ENCODE data around the gene HSPB8.

Gene HSPB8, protein sequence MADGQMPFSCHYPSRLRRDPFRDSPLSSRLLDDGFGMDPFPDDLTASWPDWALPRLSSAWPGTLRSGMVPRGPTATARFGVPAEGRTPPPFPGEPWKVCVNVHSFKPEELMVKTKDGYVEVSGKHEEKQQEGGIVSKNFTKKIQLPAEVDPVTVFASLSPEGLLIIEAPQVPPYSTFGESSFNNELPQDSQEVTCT

DNA sequence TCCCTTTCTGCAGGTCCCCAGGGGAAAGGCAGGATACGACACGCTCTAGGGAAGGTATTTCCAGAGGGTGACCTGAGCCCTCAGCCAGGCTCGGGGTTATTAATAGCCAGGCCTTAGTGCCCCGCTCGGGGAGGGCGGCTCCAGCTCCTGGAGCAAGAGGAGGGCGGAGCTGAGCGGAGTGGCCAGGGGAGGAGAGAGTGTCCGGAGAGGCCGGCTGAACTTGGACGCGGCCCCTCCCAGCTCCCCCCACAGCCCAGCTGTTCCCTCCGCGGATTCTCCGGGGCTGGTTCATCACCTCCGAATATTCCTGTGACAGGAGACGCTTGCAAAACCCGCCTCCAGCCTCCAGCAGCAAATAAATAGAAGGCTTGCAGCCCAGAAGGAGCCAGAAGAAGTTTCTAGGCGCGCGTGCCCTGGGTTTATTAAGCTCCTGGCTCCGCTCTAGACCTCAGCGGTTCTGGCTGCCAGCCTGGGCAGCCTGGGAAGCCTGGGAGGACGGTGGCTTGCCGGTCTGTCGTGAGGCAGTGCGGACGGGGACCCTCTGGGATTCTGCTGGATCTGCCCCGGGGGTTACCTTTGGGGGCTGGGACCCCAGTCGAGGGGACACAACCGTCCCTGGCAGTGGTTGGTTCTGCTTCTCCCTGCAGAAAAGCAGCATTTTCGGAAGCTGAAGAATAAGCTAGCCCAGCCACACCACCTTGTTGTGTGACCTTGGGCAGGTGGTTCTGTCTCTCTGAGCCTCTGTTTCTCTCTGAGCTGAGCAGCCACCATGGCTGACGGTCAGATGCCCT, at the start of gene HSPB8:
Gene HSPB8, plus strand, starts transcription at position 388 of the 791 bp plus-strand sequence. Its CDS starts 382 bp downstream, at position 770.
- H3K27ac ChIP-seq = peak within 1 kb of the TSS; percentile 55
- TF ChIP-seq ZFX (IDR thresholded peaks at IDR 0.05; ENCODE audit: borderline replicate concordance) = no peak
- TF ChIP-seq, protein P1, sequence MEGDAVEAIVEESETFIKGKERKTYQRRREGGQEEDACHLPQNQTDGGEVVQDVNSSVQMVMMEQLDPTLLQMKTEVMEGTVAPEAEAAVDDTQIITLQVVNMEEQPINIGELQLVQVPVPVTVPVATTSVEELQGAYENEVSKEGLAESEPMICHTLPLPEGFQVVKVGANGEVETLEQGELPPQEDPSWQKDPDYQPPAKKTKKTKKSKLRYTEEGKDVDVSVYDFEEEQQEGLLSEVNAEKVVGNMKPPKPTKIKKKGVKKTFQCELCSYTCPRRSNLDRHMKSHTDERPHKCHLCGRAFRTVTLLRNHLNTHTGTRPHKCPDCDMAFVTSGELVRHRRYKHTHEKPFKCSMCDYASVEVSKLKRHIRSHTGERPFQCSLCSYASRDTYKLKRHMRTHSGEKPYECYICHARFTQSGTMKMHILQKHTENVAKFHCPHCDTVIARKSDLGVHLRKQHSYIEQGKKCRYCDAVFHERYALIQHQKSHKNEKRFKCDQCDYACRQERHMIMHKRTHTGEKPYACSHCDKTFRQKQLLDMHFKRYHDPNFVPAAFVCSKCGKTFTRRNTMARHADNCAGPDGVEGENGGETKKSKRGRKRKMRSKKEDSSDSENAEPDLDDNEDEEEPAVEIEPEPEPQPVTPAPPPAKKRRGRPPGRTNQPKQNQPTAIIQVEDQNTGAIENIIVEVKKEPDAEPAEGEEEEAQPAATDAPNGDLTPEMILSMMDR (IDR thresholded peaks at IDR 0.05) = no peak

- H3K27ac ChIP-seq = no peak overlapping the region
- TF ChIP-seq ZFX (IDR thresholded peaks at IDR 0.05; ENCODE audit: borderline replicate concordance) = no peak
- TF ChIP-seq, protein P1 (IDR thresholded peaks at IDR 0.05) = no peak
Measured at GRCh38 chr12:119129827-119130434, 48.8 kb upstream of the HSPB8 start.

DNA sequence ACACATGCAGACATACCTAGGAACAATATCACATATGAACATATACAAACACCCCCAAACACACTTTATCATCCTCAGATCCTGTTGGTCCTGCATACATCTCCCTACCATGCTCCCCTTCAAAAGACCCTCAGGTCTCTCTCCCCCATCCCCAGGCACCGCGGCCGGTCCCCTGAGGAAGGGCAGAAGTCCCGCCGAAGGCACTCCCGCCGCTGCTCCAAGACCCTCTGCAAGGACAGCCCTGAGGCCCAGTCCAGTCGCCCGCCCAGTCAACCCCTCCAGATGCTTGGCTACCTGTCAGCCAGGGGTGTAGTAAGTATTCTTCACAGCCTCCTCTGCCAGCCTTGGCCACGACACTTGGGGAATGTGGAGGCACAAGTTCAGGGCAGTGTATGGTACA, 48.2 kb upstream of the HSPB8 start:
- TF ChIP-seq, protein P1 (IDR thresholded peaks at IDR 0.05) = no peak
- TF ChIP-seq ZFX (IDR thresholded peaks at IDR 0.05; ENCODE audit: borderline replicate concordance) = no peak
- peak overlapping the region; percentile 21; the same call in 1 of the 2 replicates for H3K27ac ChIP-seq

DNA sequence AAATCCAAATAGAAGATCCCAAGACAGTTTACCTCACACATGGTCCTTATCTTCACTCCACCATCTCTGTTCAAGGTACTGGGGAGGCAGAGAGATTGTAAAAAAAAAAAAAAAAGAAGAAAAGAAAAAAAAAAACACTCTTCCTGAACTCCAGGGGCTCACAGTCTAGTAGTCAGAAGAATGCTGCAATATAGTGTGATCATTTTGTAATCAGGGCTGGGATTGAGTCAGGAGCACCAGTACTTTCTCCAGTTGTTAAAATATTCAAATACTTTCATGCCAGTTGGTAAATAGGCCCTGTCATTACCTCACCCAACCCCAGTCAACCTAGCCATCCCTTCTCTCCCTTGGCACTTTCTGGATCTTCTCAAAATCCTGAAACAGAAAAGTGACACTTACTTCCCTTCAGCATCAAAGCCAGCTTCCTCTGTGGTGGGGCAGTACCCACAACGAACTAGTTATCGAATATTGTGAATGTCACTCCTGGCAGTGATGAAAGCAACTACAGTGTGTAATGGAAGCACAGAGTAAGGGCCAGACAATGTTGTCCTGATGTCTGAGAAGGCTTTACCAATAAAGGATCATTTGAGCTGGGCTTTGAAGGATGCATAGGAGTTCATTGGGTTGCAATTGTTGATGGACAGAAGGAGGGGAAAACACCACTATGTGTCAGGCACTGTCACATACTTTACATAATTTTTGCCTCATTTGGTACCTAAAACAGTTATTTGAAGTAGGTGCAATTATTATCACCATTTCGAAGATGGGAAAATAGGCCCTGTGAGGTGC, 44.3 kb upstream of the HSPB8 start:
- H3K27ac ChIP-seq = peak overlapping the region; percentile 22
- no peak for TF ChIP-seq ZFX (IDR thresholded peaks at IDR 0.05; ENCODE audit: borderline replicate concordance)
- TF ChIP-seq, protein P1 (IDR thresholded peaks at IDR 0.05) = no peak

DNA sequence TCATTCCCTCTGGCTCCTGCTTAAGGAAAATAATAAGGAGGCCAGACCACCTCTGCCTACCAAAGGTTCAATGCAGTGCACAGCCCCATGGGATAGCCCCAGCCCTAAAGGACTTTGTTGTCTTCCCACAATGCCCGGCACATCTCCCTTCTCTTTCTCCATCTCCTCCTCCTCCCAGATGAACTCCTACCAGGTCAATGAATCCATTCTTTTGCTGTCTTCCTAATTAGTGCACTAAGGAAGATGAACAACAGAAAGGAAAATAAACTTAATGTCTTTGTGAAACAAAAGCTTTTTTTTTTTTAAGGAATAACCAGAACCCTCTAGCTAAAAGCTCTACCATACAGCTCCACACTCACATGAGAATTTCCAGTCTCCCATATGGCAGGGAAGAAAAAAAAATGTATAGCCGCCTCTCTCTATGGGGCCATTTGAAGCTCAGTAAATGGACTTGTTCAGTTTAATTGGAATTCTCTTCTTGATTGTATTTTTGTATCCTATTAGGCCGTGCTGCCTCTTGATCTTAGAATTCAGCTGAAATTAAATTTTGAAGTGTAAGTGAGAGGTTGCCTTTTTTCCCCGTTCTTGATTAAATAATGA, 41.8 kb upstream of the HSPB8 start:
- H3K27ac ChIP-seq = no peak overlapping the region
- TF ChIP-seq, protein P1 (IDR thresholded peaks at IDR 0.05) = no peak
- no peak for TF ChIP-seq ZFX (IDR thresholded peaks at IDR 0.05; ENCODE audit: borderline replicate concordance)

DNA sequence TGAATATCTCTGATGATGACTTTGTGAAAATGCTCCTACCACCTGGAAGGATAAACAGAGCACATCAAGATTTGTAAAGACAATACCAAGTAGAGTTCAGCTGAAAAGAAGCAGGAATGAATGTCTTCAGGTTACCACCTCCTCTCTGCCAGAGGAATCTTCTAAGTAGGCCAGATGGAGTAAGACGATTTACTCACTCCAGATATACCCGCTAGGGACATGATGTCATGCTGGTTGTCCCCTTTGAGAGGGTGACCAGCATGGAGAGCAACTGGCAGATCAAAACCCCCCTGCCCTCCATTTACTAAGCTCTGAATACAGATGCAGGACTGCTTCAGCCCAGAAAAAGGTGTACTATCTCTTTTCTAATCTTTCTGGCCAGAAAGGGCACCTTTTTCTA, 39.3 kb upstream of the HSPB8 start:
- H3K27ac ChIP-seq = no peak overlapping the region
- no peak for TF ChIP-seq ZFX (IDR thresholded peaks at IDR 0.05; ENCODE audit: borderline replicate concordance)
- TF ChIP-seq, protein P1 (IDR thresholded peaks at IDR 0.05) = no peak
